ENCODE data around the gene MED13L. TPM values are rescaled to one million over a fixed set of nuclear protein-coding genes. Genes with fewer than 3 reads are reported as not detected.

Gene MED13L
- total and polyA plus RNA-seq, 9 donors = 47.8 to 198 (median 156) TPM

DNA sequence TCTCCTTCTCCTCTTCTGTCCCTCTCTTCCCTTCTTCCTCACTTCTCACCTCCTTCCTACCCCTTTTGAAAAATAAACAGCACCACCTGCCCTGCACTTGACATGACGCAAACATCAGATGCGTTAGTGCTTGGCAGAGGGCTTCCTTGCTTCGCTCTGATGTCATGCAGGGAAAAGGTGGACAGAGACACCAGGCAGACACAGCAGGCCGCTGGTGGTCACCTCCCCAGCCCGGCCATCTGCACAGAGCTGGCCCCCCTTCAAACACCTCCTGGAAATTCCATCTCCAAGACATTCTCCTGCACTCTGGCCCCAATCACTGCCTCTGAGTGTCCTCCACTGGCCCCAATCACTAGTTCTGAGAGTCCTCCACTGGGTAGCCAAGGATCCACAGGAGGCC, 353.6 kb downstream of the MED13L start:
- TF ChIP-seq, protein P1, sequence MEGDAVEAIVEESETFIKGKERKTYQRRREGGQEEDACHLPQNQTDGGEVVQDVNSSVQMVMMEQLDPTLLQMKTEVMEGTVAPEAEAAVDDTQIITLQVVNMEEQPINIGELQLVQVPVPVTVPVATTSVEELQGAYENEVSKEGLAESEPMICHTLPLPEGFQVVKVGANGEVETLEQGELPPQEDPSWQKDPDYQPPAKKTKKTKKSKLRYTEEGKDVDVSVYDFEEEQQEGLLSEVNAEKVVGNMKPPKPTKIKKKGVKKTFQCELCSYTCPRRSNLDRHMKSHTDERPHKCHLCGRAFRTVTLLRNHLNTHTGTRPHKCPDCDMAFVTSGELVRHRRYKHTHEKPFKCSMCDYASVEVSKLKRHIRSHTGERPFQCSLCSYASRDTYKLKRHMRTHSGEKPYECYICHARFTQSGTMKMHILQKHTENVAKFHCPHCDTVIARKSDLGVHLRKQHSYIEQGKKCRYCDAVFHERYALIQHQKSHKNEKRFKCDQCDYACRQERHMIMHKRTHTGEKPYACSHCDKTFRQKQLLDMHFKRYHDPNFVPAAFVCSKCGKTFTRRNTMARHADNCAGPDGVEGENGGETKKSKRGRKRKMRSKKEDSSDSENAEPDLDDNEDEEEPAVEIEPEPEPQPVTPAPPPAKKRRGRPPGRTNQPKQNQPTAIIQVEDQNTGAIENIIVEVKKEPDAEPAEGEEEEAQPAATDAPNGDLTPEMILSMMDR (IDR thresholded peaks at IDR 0.05) = no peak
- TF ChIP-seq POLR2A (IDR thresholded peaks at IDR 0.05) (no peak), EP300 (IDR thresholded peaks at IDR 0.05) (no peak)
- Histone ChIP-seq H3K36me3 (no peaks in the 10 kb centered on the region), H3K4me3 (no peak overlapping the region), H3K27me3 (no peaks in the 10 kb centered on the region), H3K27ac (no peak overlapping the region), H3K4me1 (ENCODE audit: insufficient read depth) (no peaks in the 10 kb centered on the region), H3K9me3 (no peaks in the 10 kb centered on the region)
- DNase-seq = no peak
- intact Hi-C loops (cut with DNase I) = no loop called here
- WGBS, 3 donors = 85 to 93% (median 87%) methylated on average over 5 of the region's 5 CpGs

DNA sequence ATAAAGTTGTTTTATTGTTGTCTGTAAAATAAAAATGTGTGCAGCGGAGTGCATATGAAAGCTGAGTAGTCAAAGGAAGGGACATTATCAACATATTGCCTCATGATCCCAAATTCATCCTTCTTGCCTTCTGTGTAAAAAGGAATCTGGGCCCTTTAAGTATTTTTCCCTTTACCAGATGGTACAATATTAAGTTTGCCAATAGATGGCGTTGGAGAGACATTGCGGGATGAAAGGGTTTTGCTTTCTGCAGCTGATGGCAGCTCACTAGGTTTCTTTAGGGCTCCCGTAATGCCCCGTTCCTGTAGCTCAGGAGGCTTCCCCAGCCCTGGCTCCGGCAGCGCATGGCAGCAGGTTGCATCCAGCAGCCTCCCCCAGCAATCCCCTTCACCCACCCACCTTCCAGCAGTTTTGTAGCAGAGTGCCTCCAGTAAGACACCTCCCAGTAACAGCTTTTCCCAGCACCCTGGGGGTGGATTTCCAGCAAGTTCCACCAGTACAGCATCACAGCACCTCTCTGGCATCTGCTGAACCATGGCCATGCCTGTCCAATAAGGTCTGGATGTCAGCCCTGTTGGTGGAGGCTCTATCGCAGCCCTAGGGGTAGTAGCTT, 354.4 kb downstream of the MED13L start:
- H3K36me3 ChIP-seq = no peaks in the 10 kb centered on the region
- DNase-seq = no peak
- no peaks in the 10 kb centered on the region for H3K9me3 ChIP-seq
- H3K27ac ChIP-seq = no peak overlapping the region
- H3K4me3 ChIP-seq = no peak overlapping the region
- no peaks in the 10 kb centered on the region for H3K27me3 ChIP-seq
- TF ChIP-seq POLR2A (IDR thresholded peaks at IDR 0.05) = no peak
- 74 to 82% (median 78%) methylated on average over 8 of the region's 8 CpGs for WGBS, 3 donors
- intact Hi-C loops (cut with DNase I) = no loop called here
- H3K4me1 ChIP-seq (ENCODE audit: insufficient read depth) = no peaks in the 10 kb centered on the region

DNA sequence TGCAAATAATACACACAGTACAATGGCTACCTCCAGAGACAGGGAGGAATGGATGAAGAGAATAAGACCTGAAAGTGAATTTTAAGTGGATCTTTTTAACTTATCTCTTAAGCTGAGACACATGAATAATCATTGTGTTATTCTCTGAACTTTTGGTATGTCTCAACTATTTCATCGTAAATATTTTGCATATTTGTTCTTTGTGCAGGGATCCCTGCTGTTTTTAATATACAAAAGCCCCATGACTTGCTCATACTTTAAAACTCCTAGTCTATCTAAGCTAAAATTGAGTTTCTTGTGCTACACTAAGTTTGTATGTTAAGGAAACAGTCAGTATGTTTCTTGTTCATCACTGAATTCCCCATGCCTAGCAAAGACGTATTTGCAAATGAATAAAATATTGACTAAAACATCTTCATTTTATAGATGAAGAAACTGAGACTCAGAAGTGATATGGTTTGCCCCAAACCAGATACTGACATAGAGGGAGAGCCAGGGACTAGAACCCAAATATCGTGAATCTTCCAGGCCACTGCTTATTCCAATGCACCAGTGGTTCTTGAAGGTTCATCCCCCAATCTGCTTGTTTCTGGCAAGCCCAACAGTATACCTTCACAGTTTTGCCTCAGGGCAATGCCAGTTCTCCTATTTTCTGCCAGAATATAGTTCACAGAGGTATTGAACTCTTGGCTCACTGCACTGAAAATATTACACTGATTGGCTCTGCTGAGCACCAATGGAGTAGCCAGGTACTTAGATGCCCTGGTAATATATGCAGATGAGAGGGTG, 356.9 kb downstream of the MED13L start:
- TF ChIP-seq, protein P1 (IDR thresholded peaks at IDR 0.05) = no peak
- TF ChIP-seq POLR2A (IDR thresholded peaks at IDR 0.05) = no peak
- no peak for TF ChIP-seq EP300 (IDR thresholded peaks at IDR 0.05)
- intact Hi-C loops (cut with DNase I) = no loop called here
- Histone ChIP-seq H3K4me1 (ENCODE audit: insufficient read depth) (no peaks in the 10 kb centered on the region), H3K36me3 (no peaks in the 10 kb centered on the region), H3K27me3 (no peaks in the 10 kb centered on the region), H3K4me3 (no peak overlapping the region), H3K9me3 (no peaks in the 10 kb centered on the region), H3K27ac (no peak overlapping the region)
- DNase-seq = no peak
- 52 to 60% (median 55%) methylated on average over 3 of the region's 3 CpGs for WGBS, 3 donors

DNA sequence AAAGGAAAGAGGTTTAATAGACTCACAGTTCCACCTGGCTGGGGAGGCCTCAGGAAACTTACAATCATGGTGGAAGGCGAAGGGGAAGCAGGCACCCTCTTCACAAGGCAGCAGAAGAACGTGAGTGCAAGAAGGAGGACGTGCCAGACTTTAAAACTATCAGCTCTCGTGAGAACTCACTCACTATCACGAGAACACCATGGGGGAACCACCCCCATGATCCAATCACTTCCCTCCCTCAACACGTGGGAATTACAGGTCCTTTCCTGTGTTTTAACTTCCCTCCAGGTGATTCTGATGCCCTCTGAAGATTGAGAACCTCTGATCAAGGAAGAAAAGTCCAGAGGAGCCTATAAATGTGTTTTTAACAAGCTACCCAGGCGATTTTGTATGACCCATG, 358.7 kb downstream of the MED13L start:
- 29 to 46% (median 39%) methylated on average over 7 of the region's 7 CpGs for WGBS, 3 donors
- H3K36me3 ChIP-seq = no peaks in the 10 kb centered on the region
- H3K27ac ChIP-seq = no peak overlapping the region
- no peaks in the 10 kb centered on the region for H3K9me3 ChIP-seq
- intact Hi-C loops (cut with DNase I) = loop anchor here (5.0 to 10.0 kb wide), 5 partner anchors 154 to 1936 kb away; no protein-coding TSS in a partner anchor
- H3K27me3 ChIP-seq = no peaks in the 10 kb centered on the region
- DNase-seq = no peak
- no peak overlapping the region for H3K4me3 ChIP-seq
- no peak for TF ChIP-seq POLR2A (IDR thresholded peaks at IDR 0.05)
- TF ChIP-seq, protein P1 (IDR thresholded peaks at IDR 0.05) = no peak
- no peak for TF ChIP-seq EP300 (IDR thresholded peaks at IDR 0.05)
- no peaks in the 10 kb centered on the region for H3K4me1 ChIP-seq (ENCODE audit: insufficient read depth)
